Neural progenitor cell (in vitro differentiated cells): ENCODE results near the gene KLHL28.

Experiments
- EZH2 ChIP-seq: fragments of 200-600 bp; sonication (generic); IDR thresholded peaks from 2 replicates; pipeline ENCODE4 v1.6.1; 2017; ENCODE audit warnings: antibody characterized with exemption, mild to moderate bottlenecking, moderate library complexity
- TF ChIP-seq, protein P1 (sequence below): fragments of 200-600 bp; sonication (generic); IDR thresholded peaks from 2 replicates; pipeline ENCODE4 v1.5.1; 2017; ENCODE audit warnings: antibody characterized with exemption, mild to moderate bottlenecking

DNA sequence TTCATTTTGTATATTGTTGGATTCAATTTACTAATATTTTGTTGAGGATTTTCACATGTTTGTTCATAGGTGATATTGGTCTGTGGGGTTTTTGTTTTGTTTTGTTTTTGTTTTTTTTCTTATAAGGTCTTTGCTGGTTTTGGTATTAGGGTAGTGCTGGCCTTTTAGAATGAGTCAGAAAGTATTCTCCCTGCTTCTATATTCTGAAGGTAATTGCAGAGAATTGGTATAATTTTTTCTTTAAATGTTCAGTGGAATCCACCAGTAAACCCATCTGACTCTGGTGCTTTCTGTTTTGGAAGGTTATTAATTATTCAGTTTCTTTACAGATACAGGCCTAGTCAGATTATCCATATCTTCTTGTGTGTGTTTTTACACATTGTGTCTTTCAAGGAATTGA is 9.2 kb upstream of the KLHL28 start:
- TF ChIP-seq, protein P1, sequence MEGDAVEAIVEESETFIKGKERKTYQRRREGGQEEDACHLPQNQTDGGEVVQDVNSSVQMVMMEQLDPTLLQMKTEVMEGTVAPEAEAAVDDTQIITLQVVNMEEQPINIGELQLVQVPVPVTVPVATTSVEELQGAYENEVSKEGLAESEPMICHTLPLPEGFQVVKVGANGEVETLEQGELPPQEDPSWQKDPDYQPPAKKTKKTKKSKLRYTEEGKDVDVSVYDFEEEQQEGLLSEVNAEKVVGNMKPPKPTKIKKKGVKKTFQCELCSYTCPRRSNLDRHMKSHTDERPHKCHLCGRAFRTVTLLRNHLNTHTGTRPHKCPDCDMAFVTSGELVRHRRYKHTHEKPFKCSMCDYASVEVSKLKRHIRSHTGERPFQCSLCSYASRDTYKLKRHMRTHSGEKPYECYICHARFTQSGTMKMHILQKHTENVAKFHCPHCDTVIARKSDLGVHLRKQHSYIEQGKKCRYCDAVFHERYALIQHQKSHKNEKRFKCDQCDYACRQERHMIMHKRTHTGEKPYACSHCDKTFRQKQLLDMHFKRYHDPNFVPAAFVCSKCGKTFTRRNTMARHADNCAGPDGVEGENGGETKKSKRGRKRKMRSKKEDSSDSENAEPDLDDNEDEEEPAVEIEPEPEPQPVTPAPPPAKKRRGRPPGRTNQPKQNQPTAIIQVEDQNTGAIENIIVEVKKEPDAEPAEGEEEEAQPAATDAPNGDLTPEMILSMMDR = no peak
- no peak for TF ChIP-seq EZH2
